Activated effector memory CD4-positive, alpha-beta T cell treated with Interleukin-2 at 50 U/mL for 16 hours (primary cell): Measurements from ENCODE around the gene SLC13A4.
"Not testable (repeated sequence)": the region's sequence is repeated elsewhere in the genome, so short reads cannot be mapped to it uniquely, and the experiment has no call there.

Experiments
- DNase-seq: peaks from one replicate; pipeline ENCODE4 v3.0.0-alpha.2; 2020

Gene SLC13A4

DNA sequence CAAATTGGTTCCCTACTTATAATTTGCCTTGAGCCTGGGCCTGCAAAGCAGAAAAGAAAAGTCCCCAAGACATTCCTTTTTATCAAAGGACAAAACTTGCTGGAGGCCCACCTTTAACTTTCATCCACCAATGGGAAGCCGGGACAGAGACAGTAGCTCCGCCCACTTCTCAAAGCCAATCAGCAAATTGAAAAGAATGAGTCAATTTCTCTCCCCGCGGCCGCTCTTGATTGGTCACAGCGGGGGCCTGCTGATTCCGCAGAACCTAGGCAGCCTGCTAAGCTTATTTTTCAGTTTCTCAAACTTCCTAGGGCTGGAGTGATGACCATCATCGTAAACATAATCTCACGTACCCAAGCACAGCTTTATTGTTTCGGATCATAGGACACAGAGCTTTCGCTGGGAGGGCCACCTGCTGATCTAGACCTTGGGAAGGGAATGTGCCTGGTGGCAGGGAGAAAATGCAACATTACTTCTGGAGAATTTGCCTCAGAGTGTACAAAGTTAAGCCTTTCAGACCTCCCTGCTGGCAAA is at the start of gene SLC13A4:
SLC13A4 (minus strand) TSS at position 51 of the 534 bp plus-strand sequence. CDS start 690 bp downstream, outside the sequence.
- DNase-seq, result no peak

GRCh38 chr7:135775915-135776314 is 47.9 kb upstream of the SLC13A4 start:
- not testable (repeated sequence) for DNase-seq

GRCh38 chr7:135775230-135775629 is 47.2 kb upstream of the SLC13A4 start:
- no peak for DNase-seq

- no peak for DNase-seq
Observed at GRCh38 chr7:135774284-135774683, 46.3 kb upstream of the SLC13A4 start.

DNA sequence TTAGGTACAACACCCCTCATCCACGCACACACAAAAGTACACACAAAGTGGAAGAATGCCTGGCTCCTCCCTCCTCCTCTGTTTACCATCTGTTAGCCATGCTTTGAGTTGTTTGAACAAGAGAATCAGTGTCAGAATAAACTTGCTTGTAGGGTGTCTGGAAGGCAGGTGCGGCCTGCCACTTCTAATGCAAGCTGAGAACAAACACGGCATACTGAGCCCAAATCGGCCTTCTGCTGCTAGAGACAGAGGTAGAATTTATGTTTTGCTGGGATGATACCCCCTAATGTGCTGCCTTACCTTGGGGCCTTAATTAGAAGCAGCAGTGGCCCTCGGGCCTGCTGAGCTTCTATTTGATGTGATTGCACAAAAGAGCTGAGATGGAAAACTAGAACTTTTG is 45.5 kb upstream of the SLC13A4 start:
- DNase-seq, result no peak

- DNase-seq, result no peak
Observed at GRCh38 chr7:135772639-135773222, 44.7 kb upstream of the SLC13A4 start.

- no peak for DNase-seq
Observed at GRCh38 chr7:135771961-135772638, 44.1 kb upstream of the SLC13A4 start.

DNA sequence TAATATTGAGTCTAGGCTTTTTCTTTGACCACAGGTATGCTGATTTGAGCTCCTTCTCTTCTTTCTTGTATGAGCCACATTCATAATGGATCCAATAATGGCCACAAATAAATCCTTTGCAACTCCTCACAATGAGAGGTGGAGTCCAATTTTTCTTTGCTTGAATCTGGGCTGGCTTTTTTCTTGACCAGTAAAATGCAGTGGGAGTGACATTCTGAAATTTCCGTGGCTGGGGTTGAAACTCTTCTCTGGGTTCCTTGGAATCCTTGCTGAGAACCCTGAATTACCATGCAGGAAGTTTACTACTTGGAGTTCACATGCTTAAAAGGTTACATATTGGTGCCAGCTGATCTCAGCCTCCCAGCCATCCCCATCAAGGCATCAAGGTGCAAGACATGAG is 43.1 kb upstream of the SLC13A4 start:
- DNase-seq, result no peak

- no peak for DNase-seq
Observed at GRCh38 chr7:135770139-135770710, 42.2 kb upstream of the SLC13A4 start.

- DNase-seq, result no peak
Observed at GRCh38 chr7:135769005-135769802, 41.2 kb upstream of the SLC13A4 start.

DNA sequence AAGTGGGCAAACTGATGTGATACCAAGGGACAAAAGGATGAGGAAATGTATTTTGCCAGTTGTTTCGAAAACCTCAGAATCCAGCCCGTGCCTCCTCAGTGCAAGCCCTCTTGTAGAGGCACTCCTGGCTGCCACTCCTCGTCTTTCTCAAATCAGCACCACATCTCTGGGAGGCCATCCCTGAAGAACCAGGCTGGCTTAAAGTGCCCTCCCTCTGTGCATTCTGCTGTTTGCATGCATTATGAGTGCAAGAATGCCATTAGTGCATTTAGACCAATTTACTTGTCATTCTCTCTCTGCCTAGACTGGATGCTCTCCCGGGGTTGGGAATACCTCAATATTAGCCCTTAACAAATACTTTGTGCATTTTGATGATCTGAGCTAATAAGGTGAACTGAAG is 40.5 kb upstream of the SLC13A4 start:
- no peak for DNase-seq

- no peak for DNase-seq
Observed at GRCh38 chr7:135768064-135768463, 40.1 kb upstream of the SLC13A4 start.

DNA sequence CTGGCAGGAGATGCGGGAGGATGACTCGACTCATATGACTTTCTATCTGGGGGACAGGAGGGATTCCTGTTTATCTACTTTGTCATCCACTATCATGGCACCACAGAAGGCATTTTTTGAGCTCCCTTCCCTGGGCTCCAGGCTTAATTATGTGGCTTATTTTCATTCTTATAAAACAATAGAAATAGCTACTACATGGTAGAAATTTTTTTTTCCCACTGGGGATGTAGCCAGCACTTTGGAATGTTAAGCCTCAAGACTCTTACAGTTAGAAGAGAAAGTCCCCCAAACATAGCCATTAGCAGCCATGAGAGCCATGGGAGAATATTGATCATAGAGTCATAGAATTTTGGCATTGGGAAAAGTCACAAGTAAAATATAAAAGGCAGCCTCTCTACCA is 35.3 kb upstream of the SLC13A4 start:
- no peak for DNase-seq

- no peak for DNase-seq
Observed at GRCh38 chr7:135761751-135762488, 33.9 kb upstream of the SLC13A4 start.

DNA sequence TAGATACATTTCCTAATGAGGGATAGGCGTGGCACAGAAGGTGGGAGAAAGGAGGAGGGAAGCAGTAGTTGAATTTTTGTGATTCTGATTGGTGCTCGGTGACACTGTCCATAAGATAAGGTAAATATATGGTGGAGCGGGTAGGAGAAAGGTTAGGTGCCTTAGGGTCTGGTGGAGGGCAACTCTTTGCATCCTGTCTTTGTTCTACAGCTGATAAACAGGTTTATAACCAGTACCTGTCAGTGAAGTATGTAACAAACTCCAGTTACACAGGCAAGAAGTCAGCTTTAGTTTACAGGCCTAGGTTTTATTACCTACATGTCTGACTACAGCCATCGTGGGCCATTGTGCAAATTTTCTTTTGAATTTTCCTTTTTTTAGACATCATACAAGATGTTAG is 31.5 kb upstream of the SLC13A4 start:
- DNase-seq, result no peak

- DNase-seq, result no peak
Observed at GRCh38 chr7:135758531-135758932, 30.5 kb upstream of the SLC13A4 start.

DNA sequence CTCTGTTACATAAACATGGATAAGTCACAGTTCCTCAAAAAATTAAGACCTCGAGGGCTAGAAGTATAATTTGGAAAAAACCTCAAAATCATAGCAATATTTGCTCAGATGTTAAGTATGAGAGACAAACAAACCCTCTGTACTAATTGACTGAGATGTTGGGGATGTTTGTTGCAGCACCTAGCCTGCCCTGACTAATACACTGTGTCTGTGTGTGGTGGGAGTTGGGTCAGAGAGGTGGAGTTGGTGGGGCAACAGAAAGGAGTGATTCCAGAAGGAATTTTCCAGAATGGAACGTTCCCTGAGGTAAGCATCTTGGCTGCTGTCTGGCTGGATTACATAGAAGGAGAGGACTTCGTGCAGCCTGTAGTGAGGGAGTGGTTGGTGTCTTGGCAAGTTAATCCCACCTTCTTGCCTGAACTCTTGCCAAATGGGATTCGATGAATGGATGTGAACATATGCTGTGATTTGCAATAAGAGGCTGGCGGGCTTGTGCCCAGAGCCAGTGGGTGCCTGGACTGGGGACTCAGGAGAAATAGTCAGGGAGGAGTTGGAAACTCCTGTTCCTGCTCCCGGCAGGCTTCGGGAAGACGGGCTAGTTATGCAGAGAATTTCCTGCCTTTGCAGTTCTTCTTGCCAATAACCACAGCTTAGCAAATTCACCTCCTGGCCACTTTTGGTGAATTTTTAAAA is 29.9 kb upstream of the SLC13A4 start:
- DNase-seq, result no peak

GRCh38 chr7:135756191-135756590 is 28.2 kb upstream of the SLC13A4 start:
- no peak for DNase-seq

GRCh38 chr7:135755351-135755753 is 27.4 kb upstream of the SLC13A4 start:
- no peak for DNase-seq

GRCh38 chr7:135753616-135754413 is 25.8 kb upstream of the SLC13A4 start:
- no peak for DNase-seq

GRCh38 chr7:135748770-135749169 is 20.8 kb upstream of the SLC13A4 start, which contains the start of gene FAM180A:
Gene FAM180A, minus strand, starts transcription at chr7:135748813. Its CDS starts 233 bp downstream, at chr7:135748580.
- no peak for DNase-seq
